ENCODE results near the gene NTRK3.

The NTRK3 gene

GRCh38 chr15:88275804-88276203, 19.3 kb upstream of the NTRK3 start:
- no peak for TF ChIP-seq CTCF (IDR thresholded peaks at IDR 0.05; ENCODE audit: low read depth, low read length, missing control alignments)
- H3K4me3 ChIP-seq (replicated peaks; ENCODE audit: low read depth, low read length) = no peak overlapping the region
- DNase-seq (ENCODE audit: extremely low read depth, low read depth) = no peak

- peak; percentile 92 for TF ChIP-seq CTCF (IDR thresholded peaks at IDR 0.05; ENCODE audit: low read depth, low read length, missing control alignments)
- no peak overlapping the region for H3K4me3 ChIP-seq (replicated peaks; ENCODE audit: low read depth, low read length)
- DNase-seq (ENCODE audit: extremely low read depth, low read depth) = peak; percentile 16
Measured at GRCh38 chr15:88274553-88275460, 18.3 kb upstream of the NTRK3 start.

- H3K4me3 ChIP-seq (replicated peaks; ENCODE audit: low read depth, low read length) = no peak overlapping the region
- DNase-seq (ENCODE audit: extremely low read depth, low read depth) = no peak
- no peak for TF ChIP-seq CTCF (IDR thresholded peaks at IDR 0.05; ENCODE audit: low read depth, low read length, missing control alignments)
Measured at GRCh38 chr15:88272421-88272820, 15.9 kb upstream of the NTRK3 start.

- no peak for DNase-seq (ENCODE audit: extremely low read depth, low read depth)
- no peak for TF ChIP-seq CTCF (IDR thresholded peaks at IDR 0.05; ENCODE audit: low read depth, low read length, missing control alignments)
- no peak overlapping the region for H3K4me3 ChIP-seq (replicated peaks; ENCODE audit: low read depth, low read length)
Measured at GRCh38 chr15:88269356-88270062, 13.0 kb upstream of the NTRK3 start.

- TF ChIP-seq CTCF (IDR thresholded peaks at IDR 0.05; ENCODE audit: low read depth, low read length, missing control alignments) = no peak
- DNase-seq (ENCODE audit: extremely low read depth, low read depth) = no peak
- no peak overlapping the region for H3K4me3 ChIP-seq (replicated peaks; ENCODE audit: low read depth, low read length)
Measured at GRCh38 chr15:88267720-88268119, 11.2 kb upstream of the NTRK3 start.

GRCh38 chr15:88266170-88266569, 9.6 kb upstream of the NTRK3 start:
- TF ChIP-seq CTCF (IDR thresholded peaks at IDR 0.05; ENCODE audit: low read depth, low read length, missing control alignments) = no peak
- H3K4me3 ChIP-seq (replicated peaks; ENCODE audit: low read depth, low read length) = no peak overlapping the region
- no peak for DNase-seq (ENCODE audit: extremely low read depth, low read depth)
